Stimulated activated naive B cell treated with anti-CD40 and anti-IgM and Interleukin-4, amounts not matched to agents 10 μg/mL and 1 μg/mL and 100 μg/mL, for 72 hours (primary cell): ENCODE measurements around the gene CYP4V2.

Experiments used
- ATAC-seq, 2 donors: fragments of 150-1000 bp; cut with Tn5 transposase; replicated peaks; 2 replicates each; pipeline ENCODE4 v1.10.0; 2021; ENCODE audit warnings: moderate library complexity in 1 of 2
- DNase-seq: peaks from one replicate; pipeline ENCODE4 v3.0.0; 2021
- H3K27ac Mint-ChIP-seq: one replicate; pipeline ENCODE4 v1.8.0; 2022; ENCODE audit warnings: mild to moderate bottlenecking, mixed read lengths
- H3K27me3 Mint-ChIP-seq, 2 donors: one replicate each; pipeline ENCODE4 v1.8.0; 2022; ENCODE audit warnings: mixed read lengths in 2 of 2
- H3K36me3 Mint-ChIP-seq, 2 donors: one replicate each; pipeline ENCODE4 v1.8.0; 2022; ENCODE audit warnings: mixed read lengths in 2 of 2, mild to moderate bottlenecking in 1 of 2
- H3K4me1 Mint-ChIP-seq, 2 donors: one replicate each; pipeline ENCODE4 v1.8.0; 2022; ENCODE audit warnings: mixed read lengths in 2 of 2, mild to moderate bottlenecking in 1 of 2
- H3K4me3 Mint-ChIP-seq, 2 donors: one replicate each; pipeline ENCODE4 v1.8.0; 2022; ENCODE audit warnings: mild to moderate bottlenecking in 2 of 2, mixed read lengths in 2 of 2, moderate library complexity in 1 of 2
- H3K9me3 Mint-ChIP-seq, 2 donors: one replicate each; pipeline ENCODE4 v1.8.0; 2022; ENCODE audit warnings: mixed read lengths in 2 of 2, mild to moderate bottlenecking in 1 of 2

CYP4V2 gene

GRCh38 chr4:186167605-186168004 is 23.8 kb upstream of the CYP4V2 start:
- Mint-ChIP-seq H3K27me3 (peaks cover 14 to 21% of the 10 kb centered on the region in 2 donors), H3K4me1 (no peaks in the 10 kb centered on the region), H3K27ac (no peak overlapping the region), H3K9me3 (no peaks in the 10 kb centered on the region), H3K36me3 (no peaks in the 10 kb centered on the region), H3K4me3 (no peak overlapping the region)
- DNase-seq (no peak), ATAC-seq (no peak)

GRCh38 chr4:186168750-186169149 is 22.6 kb upstream of the CYP4V2 start:
- Mint-ChIP-seq H3K27me3 (peaks cover 14 to 21% of the 10 kb centered on the region in 2 donors), H3K4me3 (no peak overlapping the region), H3K36me3 (no peaks in the 10 kb centered on the region), H3K27ac (no peak overlapping the region), H3K4me1 (no peaks in the 10 kb centered on the region), H3K9me3 (no peaks in the 10 kb centered on the region)
- ATAC-seq (no peak), DNase-seq (no peak)

GRCh38 chr4:186169333-186169944 is 21.9 kb upstream of the CYP4V2 start:
- Mint-ChIP-seq H3K27ac (no peak overlapping the region), H3K4me3 (no peak overlapping the region), H3K36me3 (no peaks in the 10 kb centered on the region), H3K4me1 (no peaks in the 10 kb centered on the region), H3K27me3 (peaks cover 14 to 20% of the 10 kb centered on the region in 2 donors), H3K9me3 (no peaks in the 10 kb centered on the region)
- no peak for DNase-seq
- ATAC-seq: no peak

- ATAC-seq: no peak
- no peak overlapping the region for H3K27ac Mint-ChIP-seq
- H3K4me3 Mint-ChIP-seq: no peak overlapping the region
Observed at GRCh38 chr4:186169945-186170802, 21.2 kb upstream of the CYP4V2 start.

GRCh38 chr4:186170966-186171365 is 20.4 kb upstream of the CYP4V2 start:
- H3K36me3 Mint-ChIP-seq: no peaks in the 10 kb centered on the region
- peaks cover 5 to 18% of the 10 kb centered on the region in 2 donors for H3K27me3 Mint-ChIP-seq
- no peaks in the 10 kb centered on the region for H3K9me3 Mint-ChIP-seq
- no peaks in the 10 kb centered on the region for H3K4me1 Mint-ChIP-seq
- no peak overlapping the region for H3K4me3 Mint-ChIP-seq
- DNase-seq (no peak), ATAC-seq (no peak)
- no peak overlapping the region for H3K27ac Mint-ChIP-seq

More at GRCh38 chr4:186169945-186170802, 21.2 kb upstream of the CYP4V2 start:
- Mint-ChIP-seq H3K4me1 (no peaks in the 10 kb centered on the region), H3K36me3 (no peaks in the 10 kb centered on the region), H3K27me3 (peaks cover 7 to 13% of the 10 kb centered on the region in 2 donors), H3K9me3 (no peaks in the 10 kb centered on the region)
- no peak for DNase-seq

GRCh38 chr4:186172546-186172945 is 18.8 kb upstream of the CYP4V2 start:
- H3K4me1 Mint-ChIP-seq: no peaks in the 10 kb centered on the region
- DNase-seq (no peak), ATAC-seq (no peak)
- peaks cover 11 to 27% of the 10 kb centered on the region in 2 donors for H3K27me3 Mint-ChIP-seq
- H3K27ac Mint-ChIP-seq: no peak overlapping the region
- H3K4me3 Mint-ChIP-seq: no peak overlapping the region
- no peaks in the 10 kb centered on the region for H3K36me3 Mint-ChIP-seq
- H3K9me3 Mint-ChIP-seq: no peaks in the 10 kb centered on the region

GRCh38 chr4:186188107-186188506 is 3.3 kb upstream of the CYP4V2 start:
- DNase-seq: no peak
- Mint-ChIP-seq H3K9me3 (peaks cover 0 to 4% of the 10 kb centered on the region in 2 donors), H3K36me3 (peaks cover 0 to 6% of the 10 kb centered on the region in 2 donors), H3K4me3 (no peak overlapping the region), H3K27ac (no peak overlapping the region), H3K27me3 (peaks cover 26 to 35% of the 10 kb centered on the region in 2 donors), H3K4me1 (peaks cover 7 to 21% of the 10 kb centered on the region in 2 donors)
- no peak for ATAC-seq

- H3K9me3 Mint-ChIP-seq: peaks cover 0 to 4% of the 10 kb centered on the region in 2 donors
- DNase-seq (no peak), ATAC-seq (no peak)
- peaks cover 12 to 19% of the 10 kb centered on the region in 2 donors for H3K27me3 Mint-ChIP-seq
- H3K36me3 Mint-ChIP-seq: peaks cover 0 to 5% of the 10 kb centered on the region in 2 donors
- no peak overlapping the region for H3K27ac Mint-ChIP-seq
- peaks cover 7 to 24% of the 10 kb centered on the region in 2 donors for H3K4me1 Mint-ChIP-seq
- H3K4me3 Mint-ChIP-seq: peak overlapping the region; percentile 88 to 98
Observed at GRCh38 chr4:186189656-186190055, 1.7 kb upstream of the CYP4V2 start.

GRCh38 chr4:186190581-186191199 is 677 bp upstream of the CYP4V2 start:
- peak overlapping the region; percentile 88 to 98 for H3K4me3 Mint-ChIP-seq
- peak overlapping the region; percentile 94 for H3K27ac Mint-ChIP-seq
- H3K4me1 Mint-ChIP-seq: peaks cover 7 to 24% of the 10 kb centered on the region in 2 donors
- H3K9me3 Mint-ChIP-seq: no peaks in the 10 kb centered on the region
- DNase-seq: peak; percentile 39
- ATAC-seq: peak; percentile 47 to 52
- H3K27me3 Mint-ChIP-seq: peaks cover 2 to 9% of the 10 kb centered on the region in 2 donors
- H3K36me3 Mint-ChIP-seq: peaks cover 0 to 8% of the 10 kb centered on the region in 2 donors

- H3K27me3 Mint-ChIP-seq: no peaks in the 10 kb centered on the region
- ATAC-seq: peak; percentile 10 to 15
- H3K4me3 Mint-ChIP-seq: peak overlapping the region; percentile 94 to 98
- H3K9me3 Mint-ChIP-seq: no peaks in the 10 kb centered on the region
- H3K4me1 Mint-ChIP-seq: peaks cover 7 to 24% of the 10 kb centered on the region in 2 donors
- peak overlapping the region; percentile 92 for H3K27ac Mint-ChIP-seq
- H3K36me3 Mint-ChIP-seq: peaks cover 10 to 19% of the 10 kb centered on the region in 2 donors
- no peak for DNase-seq
Observed at GRCh38 chr4:186192066-186192612, 772 bp downstream of the CYP4V2 start.

GRCh38 chr4:186193851-186194250 is 2.5 kb downstream of the CYP4V2 start:
- no peaks in the 10 kb centered on the region for H3K9me3 Mint-ChIP-seq
- H3K4me3 Mint-ChIP-seq: no peak overlapping the region
- DNase-seq (no peak), ATAC-seq (no peak)
- H3K4me1 Mint-ChIP-seq: peaks cover 7 to 24% of the 10 kb centered on the region in 2 donors
- no peak overlapping the region for H3K27ac Mint-ChIP-seq
- H3K36me3 Mint-ChIP-seq: peaks cover 12 to 22% of the 10 kb centered on the region in 2 donors
- no peaks in the 10 kb centered on the region for H3K27me3 Mint-ChIP-seq

- DNase-seq (no peak), ATAC-seq (no peak)
- peaks cover 14 to 22% of the 10 kb centered on the region in 2 donors for H3K36me3 Mint-ChIP-seq
- H3K27ac Mint-ChIP-seq: peak overlapping the region; percentile 62
- H3K4me3 Mint-ChIP-seq: no peak overlapping the region
- peaks cover 2 to 12% of the 10 kb centered on the region in 2 donors for H3K4me1 Mint-ChIP-seq
- no peaks in the 10 kb centered on the region for H3K9me3 Mint-ChIP-seq
- no peaks in the 10 kb centered on the region for H3K27me3 Mint-ChIP-seq
Observed at GRCh38 chr4:186196063-186196462, 4.7 kb downstream of the CYP4V2 start.

- H3K9me3 Mint-ChIP-seq: no peaks in the 10 kb centered on the region
- peaks cover 14 to 15% of the 10 kb centered on the region in 2 donors for H3K36me3 Mint-ChIP-seq
- no peak overlapping the region for H3K27ac Mint-ChIP-seq
- H3K27me3 Mint-ChIP-seq: no peaks in the 10 kb centered on the region
- peaks cover 6 to 22% of the 10 kb centered on the region in 2 donors for H3K4me1 Mint-ChIP-seq
- ATAC-seq (no peak), DNase-seq (no peak)
- H3K4me3 Mint-ChIP-seq: no peak overlapping the region
Observed at GRCh38 chr4:186200516-186200915, 9.1 kb downstream of the CYP4V2 start.

- Mint-ChIP-seq H3K27ac (no peak overlapping the region), H3K4me1 (peaks cover 6 to 25% of the 10 kb centered on the region in 2 donors), H3K27me3 (no peaks in the 10 kb centered on the region), H3K9me3 (no peaks in the 10 kb centered on the region), H3K4me3 (no peak overlapping the region), H3K36me3 (peaks cover 11 to 12% of the 10 kb centered on the region in 2 donors)
- DNase-seq (no peak), ATAC-seq (no peak)
Observed at GRCh38 chr4:186201010-186201409, 9.6 kb downstream of the CYP4V2 start.
